ENCODE measurements around the gene ARSB. TPM values are rescaled to one million over a fixed set of nuclear protein-coding genes. Genes with fewer than 3 reads are reported as not detected.

ARSB gene
- total RNA-seq, 1 donor from 2014 or later: 1.8 TPM

DNA sequence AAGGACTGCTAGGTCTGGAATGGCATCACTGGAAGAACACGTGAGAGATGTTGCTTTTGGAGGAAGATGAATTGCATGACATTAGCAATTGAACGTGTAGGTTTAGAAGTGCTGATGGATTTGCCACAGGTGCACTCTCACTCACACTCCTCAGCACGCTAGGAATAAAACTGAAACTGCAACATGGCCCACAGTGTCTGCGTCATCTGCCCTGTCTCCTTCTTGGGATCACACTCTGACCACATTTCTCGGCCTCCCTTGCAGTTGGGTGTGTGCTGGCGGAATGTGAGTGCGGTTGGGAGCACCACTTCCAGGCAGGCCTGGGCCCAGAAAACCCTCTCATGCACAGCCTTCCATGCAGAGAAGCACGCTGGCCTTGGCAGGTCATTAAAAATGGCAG lies 183.7 kb downstream of the ARSB start:
- no peak for ATAC-seq

DNA sequence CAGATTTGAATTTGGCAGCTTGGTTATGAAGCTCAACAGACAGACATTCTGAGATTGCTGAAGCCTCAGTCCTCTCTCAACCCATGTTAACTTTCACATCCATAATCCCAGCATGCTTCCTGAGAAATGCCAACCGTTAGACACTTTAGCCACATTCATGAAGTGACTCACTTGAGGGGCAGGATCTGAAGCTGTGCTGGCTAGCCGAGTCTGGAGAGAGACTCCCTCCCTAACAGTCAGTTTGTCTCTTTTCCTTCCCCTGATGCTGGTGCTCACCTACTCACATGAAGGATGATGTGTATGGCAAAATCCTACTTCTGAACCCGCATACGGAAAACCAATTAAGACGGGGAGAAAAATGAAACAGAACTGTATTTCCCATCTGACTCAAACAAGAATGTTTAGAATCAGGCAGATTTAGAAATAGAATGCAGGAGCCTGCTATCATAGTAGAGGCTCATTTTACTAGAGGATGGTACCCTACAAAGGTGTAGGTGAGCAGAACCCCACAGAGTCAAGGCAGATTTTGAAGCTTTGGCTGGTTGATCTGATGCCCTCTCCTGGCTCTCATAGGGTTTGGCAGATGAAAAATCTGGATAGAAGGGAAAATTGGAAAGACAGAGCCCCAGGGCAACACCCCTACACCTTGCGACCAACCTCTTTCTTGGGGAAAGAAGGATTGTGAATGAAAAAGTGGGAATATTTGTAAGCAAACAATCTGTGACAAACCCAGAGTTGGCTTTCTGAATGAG lies 185.7 kb downstream of the ARSB start:
- no peak for ATAC-seq

DNA sequence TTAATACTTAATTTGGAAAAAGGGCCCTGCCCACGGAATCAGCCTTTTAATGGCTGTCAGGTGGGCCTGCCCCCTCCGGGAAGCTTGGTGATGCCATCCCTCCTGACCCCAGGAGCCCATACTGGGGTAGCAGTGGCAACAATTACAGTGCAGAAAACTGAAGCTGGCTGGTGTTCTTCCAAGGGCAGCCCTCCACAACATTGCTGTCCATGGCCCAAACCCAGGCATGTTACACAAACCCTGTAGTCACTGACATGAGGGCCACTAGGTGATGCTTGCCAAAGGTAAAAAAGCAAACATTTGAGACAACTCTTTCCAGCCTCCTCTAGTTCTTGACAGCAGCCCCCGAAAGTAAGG lies 186.5 kb downstream of the ARSB start:
- no peak for ATAC-seq

DNA sequence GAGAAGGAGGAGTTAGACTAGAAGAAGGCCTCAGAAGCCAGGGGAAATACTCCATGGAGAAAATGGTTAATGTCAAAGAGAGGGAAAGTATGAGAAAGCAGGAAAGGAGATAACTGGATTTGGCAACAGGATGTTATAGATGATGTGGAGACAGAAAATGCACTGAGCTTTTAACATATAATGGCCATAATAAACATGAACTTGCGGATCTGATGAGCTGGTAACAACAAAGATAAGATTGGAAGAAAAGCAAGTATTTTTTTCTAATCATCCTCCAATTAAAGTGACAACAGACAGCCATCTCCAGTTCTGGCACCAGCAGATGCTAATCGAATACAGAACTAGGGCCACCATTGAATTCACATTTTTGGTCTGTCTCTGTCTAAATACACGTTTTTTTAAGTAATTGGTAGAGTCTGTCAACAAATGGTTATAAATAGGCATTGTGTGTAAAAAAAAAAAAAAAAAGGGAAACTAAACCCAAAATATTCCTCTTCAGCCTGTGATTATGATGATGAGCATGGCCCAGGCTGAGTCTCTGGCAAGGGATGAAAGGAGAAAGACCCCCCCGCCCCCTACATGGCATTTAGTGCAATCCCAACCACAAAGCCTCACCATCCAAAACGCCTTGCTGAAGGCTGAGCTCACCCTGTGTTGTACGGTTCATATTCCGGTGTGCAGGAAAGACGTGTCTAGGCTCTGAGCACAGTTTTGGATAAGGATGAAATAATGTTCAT lies 187.0 kb downstream of the ARSB start:
- no peak for ATAC-seq

DNA sequence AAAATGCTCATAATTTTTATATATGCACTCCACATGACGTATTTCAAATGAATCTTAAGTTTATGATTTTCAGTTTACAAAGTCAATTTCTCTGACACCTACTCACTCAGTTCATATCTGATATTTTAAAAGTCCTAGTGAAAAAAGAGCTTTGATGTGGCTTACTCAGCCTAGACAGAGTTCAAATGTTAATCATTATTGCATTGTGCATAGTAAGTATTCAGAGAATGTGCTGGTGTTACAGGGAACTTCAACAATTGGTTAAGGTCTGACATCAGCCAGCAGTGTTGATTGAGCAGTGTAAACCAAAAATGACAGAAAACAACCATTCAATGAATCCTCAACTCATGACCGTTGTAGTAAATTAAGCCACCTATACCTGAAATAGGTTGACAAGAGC lies 189.4 kb downstream of the ARSB start:
- no peak for ATAC-seq

DNA sequence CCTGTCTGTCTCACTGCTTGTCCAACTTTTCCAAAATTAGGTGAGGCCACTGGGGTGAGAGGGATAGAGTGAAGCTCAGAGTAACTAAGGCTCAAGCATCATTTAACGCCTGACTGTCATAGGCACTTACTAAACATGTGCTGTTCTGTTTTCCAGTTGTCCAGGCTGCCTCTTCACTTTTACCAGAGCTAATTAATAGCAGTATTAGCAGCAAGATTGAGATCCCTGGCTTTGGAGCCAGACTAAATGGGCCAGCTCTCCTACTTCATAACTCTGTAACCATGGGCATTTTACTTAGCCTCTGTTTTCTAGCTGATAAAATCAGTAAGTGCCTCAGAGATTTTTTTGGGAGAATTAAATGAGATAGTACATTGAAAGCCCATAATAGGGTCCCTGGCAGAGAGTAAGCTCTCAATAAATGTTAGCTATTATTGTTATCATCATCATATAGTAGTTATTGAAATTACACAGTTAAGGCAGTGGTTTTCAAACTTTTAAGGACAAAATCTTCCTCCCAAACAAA lies 190.4 kb downstream of the ARSB start:
- no peak for ATAC-seq

DNA sequence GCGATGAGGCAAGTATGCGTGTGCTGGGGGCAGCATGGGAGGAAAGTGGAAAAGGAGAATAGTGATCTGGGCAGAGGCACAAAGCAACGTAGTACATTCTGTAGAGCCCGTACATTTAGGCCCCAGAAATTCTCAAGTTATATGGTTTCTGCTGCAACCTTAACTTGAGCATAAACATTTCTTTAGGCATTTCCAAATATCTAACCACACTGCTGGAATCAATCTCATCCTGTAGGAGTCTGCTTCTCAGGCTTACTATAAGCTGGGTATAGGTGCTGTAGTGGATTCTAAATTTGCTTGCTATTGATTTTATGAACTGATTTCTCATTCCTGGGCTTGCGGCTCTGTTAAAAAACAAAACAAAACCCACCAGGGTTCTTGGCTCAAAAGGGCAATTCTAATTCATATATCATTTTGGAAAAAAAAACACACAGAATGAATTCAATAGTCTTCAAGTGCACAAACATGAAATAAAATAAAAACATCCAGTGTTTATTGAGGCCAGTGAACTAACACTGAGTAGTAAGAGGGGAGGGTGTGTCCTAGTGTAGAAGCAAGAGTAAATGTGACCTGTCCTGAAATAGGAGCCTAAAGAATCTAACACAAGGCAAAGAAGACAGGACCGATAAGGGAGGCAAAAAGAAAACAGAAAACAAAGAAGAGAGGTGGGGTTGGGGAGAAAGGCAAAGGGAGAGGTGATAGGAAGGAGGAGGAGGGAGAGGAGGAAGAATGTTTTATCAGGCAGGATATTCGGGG lies 191.0 kb downstream of the ARSB start:
- no peak for ATAC-seq

DNA sequence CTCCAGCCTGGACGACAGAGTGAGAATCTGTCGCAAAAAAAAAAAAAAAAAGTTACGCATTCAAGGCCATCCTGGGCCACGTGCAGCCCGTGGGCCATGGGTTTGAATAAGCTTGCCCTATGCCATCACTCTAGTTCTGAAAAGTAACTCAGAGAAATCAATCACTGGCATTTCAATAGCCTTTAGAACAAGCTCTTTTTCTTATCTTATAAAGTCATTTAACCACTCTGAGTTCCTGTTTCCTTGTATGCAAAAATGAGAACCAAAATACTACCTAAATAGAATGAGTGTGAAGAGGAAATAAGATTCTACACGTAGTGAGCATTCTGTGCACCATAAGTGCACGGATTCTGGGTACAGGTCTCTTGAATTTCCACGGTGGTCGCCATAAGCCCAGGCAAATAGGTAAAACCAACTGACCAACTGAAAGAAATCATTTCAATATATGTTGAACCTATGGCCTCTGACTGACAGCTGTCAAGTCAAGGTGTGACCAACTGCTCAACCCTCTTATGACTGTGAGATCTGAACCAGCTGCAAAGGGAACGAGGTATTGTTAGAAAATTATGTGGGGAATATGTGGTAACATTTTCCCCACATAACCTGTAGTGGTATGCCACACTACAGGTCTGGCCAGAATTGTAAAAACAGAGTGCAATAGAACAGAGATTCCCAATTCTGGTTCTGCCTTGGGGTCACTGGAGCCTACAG lies 192.6 kb downstream of the ARSB start:
- no peak for ATAC-seq

DNA sequence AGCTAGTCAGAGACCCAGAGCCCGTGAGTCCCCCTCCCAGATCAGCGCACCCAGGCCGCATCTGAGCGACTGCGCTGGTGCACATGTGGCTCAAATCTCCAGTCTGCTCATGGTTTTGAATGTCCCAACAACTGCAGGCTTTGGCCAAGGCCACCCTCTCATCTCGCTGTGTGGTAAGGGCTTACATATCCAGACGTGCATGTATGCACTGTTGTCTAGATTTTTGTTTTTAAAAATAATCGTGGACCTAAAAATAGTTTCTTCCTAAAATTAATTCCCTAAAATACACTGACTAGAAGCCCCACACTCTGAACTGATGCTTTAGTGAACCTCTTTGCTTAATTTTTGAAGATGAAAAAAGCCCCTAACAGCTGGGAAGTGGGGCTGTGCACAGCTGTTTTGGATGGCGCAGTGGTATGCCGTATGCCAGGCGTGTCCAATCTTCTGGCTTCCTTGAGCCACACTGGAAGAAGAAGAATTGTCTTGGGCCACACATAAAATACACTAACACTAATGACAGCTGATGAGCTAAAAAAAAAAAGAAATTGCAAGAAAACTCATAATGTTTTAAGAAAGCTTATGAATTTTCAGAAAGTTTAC lies 193.5 kb downstream of the ARSB start:
- ATAC-seq: no peak

DNA sequence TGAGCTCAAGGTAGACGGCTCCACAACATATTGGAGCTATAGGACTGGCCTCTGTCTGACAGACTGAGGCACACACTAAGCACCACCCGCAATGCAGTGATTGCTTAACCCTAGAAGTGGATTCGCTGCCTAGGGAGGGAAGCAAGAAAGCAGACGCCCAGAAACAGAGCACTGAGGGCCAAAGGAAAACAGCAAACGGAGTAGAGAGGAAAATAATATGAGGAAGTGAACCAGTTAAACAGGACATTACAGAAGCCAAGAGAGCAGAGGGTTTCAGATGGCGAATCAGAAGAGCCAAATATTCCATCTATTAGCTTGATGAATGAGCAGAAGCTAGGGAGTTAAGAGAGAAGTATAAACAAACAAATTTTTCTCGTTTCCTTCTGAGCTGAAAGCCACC lies 197.3 kb downstream of the ARSB start:
- peak; percentile 31 for ATAC-seq

DNA sequence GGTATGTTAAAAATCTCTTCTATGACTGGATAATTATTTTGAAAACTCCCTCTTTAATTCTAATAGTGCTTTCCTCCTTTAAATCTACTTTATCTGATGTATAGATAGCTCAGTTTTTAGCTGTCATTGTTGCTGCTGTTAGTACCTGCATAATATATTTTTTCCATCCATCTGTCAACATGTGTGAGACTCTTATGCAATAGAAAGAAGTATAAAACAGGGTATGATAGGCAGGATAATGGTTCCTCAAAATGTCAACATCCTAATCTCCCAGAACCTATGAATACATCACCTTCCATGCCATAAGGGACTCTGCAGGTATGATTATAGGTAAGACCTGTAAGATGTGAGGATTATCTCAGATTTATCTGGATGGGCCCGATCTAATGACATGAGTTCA lies 199.7 kb downstream of the ARSB start:
- ATAC-seq: no peak

DNA sequence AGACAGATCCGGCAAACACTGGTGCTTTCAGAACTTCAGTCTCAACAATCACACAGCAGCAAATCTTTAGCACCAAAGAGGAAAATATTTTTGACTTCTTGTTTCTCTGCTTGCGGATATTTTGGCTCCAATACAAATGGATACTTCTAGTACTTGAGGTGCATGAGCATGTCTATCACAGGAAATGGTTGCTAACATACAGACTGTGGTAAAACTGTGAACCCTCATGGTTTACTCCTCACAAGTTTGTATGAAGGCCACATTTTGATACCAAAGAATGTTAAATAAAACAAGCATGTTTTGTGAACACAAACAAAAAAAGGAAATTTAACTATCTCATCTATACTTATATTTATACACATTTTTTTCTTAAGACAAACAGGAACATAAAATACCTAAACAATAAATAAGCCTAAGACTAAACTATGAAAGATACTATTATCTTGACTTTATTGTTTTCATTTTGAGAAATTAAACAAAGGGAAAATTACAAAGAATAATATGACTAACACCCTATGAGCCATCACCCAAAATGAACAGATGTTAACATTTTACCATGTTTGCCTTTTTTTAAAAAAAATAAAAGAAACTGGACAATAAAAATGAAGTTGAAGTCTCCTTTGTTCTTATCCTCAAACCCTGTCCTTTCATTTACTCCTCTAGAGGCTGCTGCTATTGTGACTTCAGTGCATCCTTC lies 201.5 kb downstream of the ARSB start:
- ATAC-seq: no peak

DNA sequence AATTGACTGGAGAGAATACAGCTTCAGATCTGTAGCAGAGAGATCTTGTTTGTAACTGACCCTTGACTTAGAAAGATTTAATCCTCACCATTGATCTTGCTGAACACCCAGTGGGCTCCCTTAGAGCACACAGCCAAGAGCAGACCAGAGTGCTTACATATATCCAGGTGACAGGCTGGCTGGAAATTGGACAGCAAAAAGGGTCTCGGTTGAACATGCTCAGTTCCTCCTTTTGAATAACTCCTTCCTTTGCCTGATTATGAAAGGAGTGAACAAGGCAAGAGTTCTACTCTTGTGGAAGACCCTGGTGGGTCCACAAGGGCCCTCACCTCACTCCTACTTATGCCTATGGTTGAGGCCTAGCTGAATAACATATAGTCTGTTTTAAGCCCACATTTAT lies 202.4 kb downstream of the ARSB start:
- no peak for ATAC-seq

DNA sequence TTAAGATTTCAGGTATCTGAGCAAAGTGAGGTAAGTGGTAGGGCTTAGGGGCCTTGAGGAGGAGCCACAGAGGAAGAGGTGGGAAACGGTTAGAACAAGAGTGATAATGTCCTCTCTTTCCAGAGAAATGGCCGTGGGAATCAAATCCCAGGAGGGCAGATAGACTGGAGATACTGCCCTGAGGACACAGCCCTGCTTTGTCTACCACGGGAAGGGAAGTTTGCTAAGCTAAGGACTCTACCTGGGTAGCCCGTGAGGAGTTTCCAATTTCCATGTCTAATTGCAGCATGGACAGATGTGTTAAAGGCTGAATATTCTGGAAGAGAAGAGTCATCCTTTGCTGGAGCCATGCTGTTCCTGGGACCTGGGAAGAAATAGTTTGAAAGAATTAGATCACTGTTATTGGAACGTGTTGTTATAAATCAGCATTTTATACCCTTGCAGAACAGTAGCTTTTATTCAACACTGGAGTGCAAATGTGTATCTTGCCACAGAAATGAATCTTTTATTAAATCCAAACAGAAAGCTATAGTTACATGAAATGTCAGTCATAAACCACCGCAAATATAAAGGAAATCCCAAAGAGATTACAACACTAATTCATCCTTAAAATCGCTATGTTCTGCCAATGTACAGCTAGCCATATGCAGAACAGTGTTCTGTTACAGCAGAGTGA lies 203.4 kb downstream of the ARSB start:
- no peak for ATAC-seq

DNA sequence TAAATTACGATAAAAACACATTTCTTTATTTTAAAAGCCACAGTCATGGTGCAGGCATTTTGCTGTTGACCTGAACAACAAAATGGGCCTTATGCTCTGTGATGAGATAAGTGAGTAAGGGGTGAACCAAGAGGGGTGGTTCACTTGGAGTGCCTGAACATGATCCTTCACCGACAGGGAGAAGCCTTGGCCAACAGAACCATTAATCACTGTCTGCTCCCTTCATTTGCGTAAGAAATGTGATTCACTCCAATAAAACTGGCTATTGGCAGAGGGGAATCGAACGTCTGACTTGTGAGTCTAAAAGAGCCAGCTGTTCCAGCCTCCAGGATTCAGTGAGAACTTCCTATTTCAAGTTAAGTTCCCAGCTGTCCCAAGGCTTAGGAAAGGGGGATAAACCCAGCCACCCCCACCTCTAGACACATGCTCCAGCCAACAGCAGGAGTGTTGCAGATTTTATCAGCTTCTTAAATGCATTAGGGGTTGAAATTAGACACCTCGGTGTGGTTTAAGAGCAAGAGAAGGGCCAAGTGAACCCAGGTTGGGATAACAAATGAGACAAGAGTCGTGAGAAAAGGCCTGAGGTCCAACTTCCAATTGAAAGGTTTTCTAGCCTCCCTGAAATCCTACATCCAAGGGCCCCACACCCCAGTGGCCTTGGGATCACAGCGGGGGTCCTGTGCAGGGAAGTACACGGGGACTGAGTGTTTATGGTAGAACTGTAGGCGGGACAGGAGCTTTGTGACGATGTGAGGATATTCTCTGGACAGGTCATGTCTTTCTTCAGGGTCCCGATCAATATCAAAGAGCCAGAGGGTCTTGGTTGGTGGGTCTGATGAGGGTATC lies 205.1 kb downstream of the ARSB start:
- ATAC-seq: peak; percentile 44

DNA sequence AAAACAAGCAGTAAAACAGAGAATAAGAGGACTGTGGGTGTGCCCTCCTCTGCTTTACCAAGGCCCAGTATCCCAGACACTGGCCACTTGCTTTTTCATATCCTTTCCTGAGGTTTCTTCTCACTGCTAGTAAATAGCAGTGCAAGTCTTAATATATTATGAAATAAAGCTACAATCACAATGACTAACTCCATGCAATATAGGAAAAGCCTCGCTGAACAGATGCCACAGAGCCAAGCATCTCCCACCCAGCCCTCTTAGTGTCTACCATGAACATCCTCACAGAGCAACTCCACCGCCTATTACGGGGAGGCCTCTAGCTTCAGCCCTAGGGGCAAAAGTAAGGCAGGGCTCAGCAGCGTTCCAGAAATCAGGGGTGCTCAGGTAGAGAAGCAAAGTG lies 205.8 kb downstream of the ARSB start:
- ATAC-seq: no peak

DNA sequence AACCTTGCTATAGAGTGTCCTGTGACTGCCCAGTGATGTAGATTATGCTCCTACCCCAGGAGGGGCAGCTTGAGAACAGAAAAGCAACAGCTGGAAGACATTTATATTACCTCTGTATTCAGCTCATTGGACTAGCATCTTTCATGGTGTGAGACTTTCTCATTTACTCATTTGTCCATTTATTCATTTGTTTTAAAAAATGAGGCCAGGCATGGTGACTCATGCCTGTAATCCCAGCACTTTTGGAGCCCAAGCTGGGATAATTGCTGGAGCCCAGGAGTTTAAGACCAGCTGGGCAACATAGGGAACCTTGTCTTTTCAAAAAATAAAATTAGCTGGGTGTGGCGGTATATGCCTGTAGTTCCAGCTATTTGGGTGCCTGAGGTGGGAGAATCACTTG lies 206.6 kb downstream of the ARSB start:
- no peak for ATAC-seq

DNA sequence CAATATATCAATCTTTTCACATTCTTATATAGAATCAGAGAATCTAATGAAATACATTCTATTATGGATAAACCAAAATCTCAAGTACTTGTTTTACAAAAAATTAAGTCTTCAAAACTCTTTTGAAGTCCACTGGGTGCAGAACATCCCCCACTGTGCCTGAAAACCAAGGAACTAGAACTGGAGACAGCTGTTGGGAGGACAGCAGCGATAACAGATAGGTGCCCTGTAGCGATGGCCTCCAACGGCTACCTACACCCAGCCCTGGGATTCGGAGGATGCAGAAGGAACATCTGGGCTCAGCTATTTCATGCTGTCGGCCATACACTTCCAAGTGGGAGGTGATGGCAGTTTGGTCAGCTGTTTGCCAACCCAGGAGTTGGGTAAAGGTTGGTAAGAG lies 207.2 kb downstream of the ARSB start:
- ATAC-seq: no peak

DNA sequence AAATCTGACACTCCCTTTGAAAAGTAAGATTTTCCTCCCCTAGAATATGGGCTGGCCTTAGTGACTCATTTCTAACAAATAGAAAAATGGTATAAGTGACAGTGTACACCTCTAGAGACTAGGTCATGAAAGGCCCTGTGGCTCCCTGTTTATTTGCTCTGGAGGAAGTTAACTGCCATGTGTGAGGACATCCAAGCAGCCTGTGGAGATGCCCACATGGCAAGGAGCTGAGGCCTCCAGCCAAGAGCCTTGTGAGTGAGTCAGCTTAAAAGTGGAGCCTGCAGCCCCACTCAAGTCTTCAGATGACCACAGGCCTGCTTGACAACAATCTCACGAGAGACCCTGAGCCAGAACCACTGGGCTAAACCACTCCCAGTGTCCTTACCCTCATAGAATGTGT lies 208.5 kb downstream of the ARSB start:
- no peak for ATAC-seq

DNA sequence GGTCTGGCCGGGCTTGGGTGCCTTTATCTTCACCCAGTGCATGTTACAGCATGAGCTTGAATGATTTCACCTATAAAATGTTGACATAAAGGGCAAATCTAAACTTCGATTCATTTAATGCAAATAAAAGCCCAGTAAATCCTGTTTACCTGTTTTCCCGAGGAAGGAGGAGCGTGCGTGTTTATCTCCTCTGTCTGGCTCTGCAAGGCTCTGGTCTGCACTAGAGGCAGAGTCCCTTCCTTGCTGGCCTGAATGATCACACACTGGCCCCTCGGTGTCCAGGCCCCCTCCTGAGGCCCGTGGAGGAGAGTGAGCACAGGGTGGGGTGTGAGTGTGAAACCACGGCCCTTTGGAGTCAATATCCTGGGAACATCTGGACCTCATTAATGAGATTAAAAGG lies 211.5 kb downstream of the ARSB start:
- no peak for ATAC-seq

Data from esophagus mucosa (tissue), 1 donor.